Spinal cord (tissue), 10 donors: ENCODE measurements around the gene GH2. TPM values are rescaled to one million over a fixed set of nuclear protein-coding genes. Genes with fewer than 3 reads are reported as not detected.
"Not testable (repeated sequence)": the region's sequence is repeated elsewhere in the genome, so short reads cannot be mapped to it uniquely, and the experiment has no call there.

Experiments used
- DNase-seq, 6 donors: peaks; one replicate each; pipeline versions ENCODE4 v3.0.0 to v3.0.0-alpha.2; 2013 to 2015; ENCODE audit warnings: low spot score in 6 of 6, low read depth in 4 of 6
- H3K27ac ChIP-seq: one replicate; pipeline ENCODE4 v1.5.1; 2013; ENCODE audit warnings: low read depth, low read length, control low read depth
- H3K27me3 ChIP-seq: one replicate; pipeline ENCODE4 v1.6.1; 2013; ENCODE audit warnings: low read length; ENCODE audit not compliant: control insufficient read depth, insufficient read depth
- H3K36me3 ChIP-seq: one replicate; pipeline ENCODE4 v1.6.1; 2013; ENCODE audit warnings: low read length; ENCODE audit not compliant: control insufficient read depth, insufficient read depth
- H3K4me1 ChIP-seq: one replicate; pipeline ENCODE4 v1.6.1; 2013; ENCODE audit warnings: low read length; ENCODE audit not compliant: control insufficient read depth, insufficient read depth
- H3K4me3 ChIP-seq: one replicate; pipeline ENCODE4 v1.5.1; 2013; ENCODE audit warnings: low read depth, low read length, control low read depth
- H3K9me3 ChIP-seq: one replicate; pipeline ENCODE4 v1.6.1; 2013; ENCODE audit warnings: low read length; ENCODE audit not compliant: control insufficient read depth, insufficient read depth
- WGBS: methylation state at CpG from one replicate; pipeline ENCODE4 v1.1.5; 2013; ENCODE audit warnings: missing lambda C conversion rate; ENCODE audit not compliant: insufficient coverage; 5-methylcytosine and 5-hydroxymethylcytosine counted together
- polyA plus RNA-seq, 2 donors: library from polyadenylated mRNA; unstranded; fragments of 120-200 nt; gene quantifications; one replicate each; pipeline ENCODE4 v1.2.1, GENCODE V29; 2013; ENCODE audit not compliant: insufficient read length in 2 of 2
- total RNA-seq, 2 donors: library from RNA; depleted of rRNA in 1 of 2; stranded (reverse); fragments of 120-200 nt in 1 of 2; fragments of >200 nt in 1 of 2; gene quantifications; one replicate each; pipeline versions ENCODE4 v1.2.3 to v1.2.4, GENCODE V29; 2013 to 2014
- donor health status: healthy.

The GH2 gene
- total and polyA plus RNA-seq, 4 donors = 0.44 TPM; not detected in 3

- WGBS = 95% methylated on average over 7 of the region's 7 CpGs
- no peak overlapping the region for H3K4me3 ChIP-seq
- H3K36me3 ChIP-seq = no peaks in the 10 kb centered on the region
- no peaks in the 10 kb centered on the region for H3K9me3 ChIP-seq
- no peak for DNase-seq
- H3K27me3 ChIP-seq = peaks cover 3% of the 10 kb centered on the region
- no peaks in the 10 kb centered on the region for H3K4me1 ChIP-seq
- no peak overlapping the region for H3K27ac ChIP-seq
Measured at GRCh38 chr17:63914471-63914870, 32.7 kb upstream of the GH2 start.

GRCh38 chr17:63911657-63912100 lies 29.9 kb upstream of the GH2 start:
- peak in 3 of 6 donors; percentile 5 to 61 (median 30) for DNase-seq
- Histone ChIP-seq H3K9me3 (no peaks in the 10 kb centered on the region), H3K4me3 (no peak overlapping the region), H3K27ac (no peak overlapping the region), H3K27me3 (no peaks in the 10 kb centered on the region), H3K36me3 (no peaks in the 10 kb centered on the region), H3K4me1 (no peaks in the 10 kb centered on the region)
- WGBS = 51% methylated on average over 5 of the region's 8 CpGs

- H3K27me3 ChIP-seq = no peaks in the 10 kb centered on the region
- 70% methylated on average over 12 of the region's 15 CpGs for WGBS
- DNase-seq = no peak
Measured at GRCh38 chr17:63911041-63911635, 29.4 kb upstream of the GH2 start, which contains the start of gene CSHL1. Gene CSHL1, minus strand, starts transcription at chr17:63911258. Its CDS starts 62 bp downstream, at chr17:63911196.

GRCh38 chr17:63910096-63910495 lies 28.4 kb upstream of the GH2 start:
- no peak for DNase-seq
- Histone ChIP-seq H3K9me3 (no peaks in the 10 kb centered on the region), H3K27ac (no peak overlapping the region), H3K4me3 (no peak overlapping the region), H3K36me3 (no peaks in the 10 kb centered on the region), H3K27me3 (no peaks in the 10 kb centered on the region), H3K4me1 (no peaks in the 10 kb centered on the region)
- 86% methylated on average over 9 of the region's 14 CpGs for WGBS

More at GRCh38 chr17:63911041-63911635, 29.4 kb upstream of the GH2 start, which contains the start of gene CSHL1:
- Histone ChIP-seq H3K9me3 (no peaks in the 10 kb centered on the region), H3K4me1 (no peaks in the 10 kb centered on the region), H3K36me3 (no peaks in the 10 kb centered on the region), H3K27ac (no peak within 1 kb of the TSS), H3K4me3 (no peak within 1 kb of the TSS)

GRCh38 chr17:63909586-63909985 lies 27.8 kb upstream of the GH2 start:
- H3K27me3 ChIP-seq, H3K36me3 ChIP-seq, H3K9me3 ChIP-seq, H3K27ac ChIP-seq, H3K4me3 ChIP-seq, H3K4me1 ChIP-seq, DNase-seq: not testable (repeated sequence)
- WGBS = 90% methylated on average over 8 of the region's 10 CpGs

GRCh38 chr17:63907161-63907778 lies 25.5 kb upstream of the GH2 start:
- H3K4me1 ChIP-seq, H3K27ac ChIP-seq, H3K27me3 ChIP-seq, DNase-seq, H3K9me3 ChIP-seq, H3K4me3 ChIP-seq, H3K36me3 ChIP-seq: not testable (repeated sequence)
- 78% methylated on average over 2 of the region's 12 CpGs for WGBS

- not testable (repeated sequence) for H3K4me3 ChIP-seq, H3K36me3 ChIP-seq, H3K27me3 ChIP-seq, H3K9me3 ChIP-seq, DNase-seq, H3K4me1 ChIP-seq, H3K27ac ChIP-seq
- WGBS = 100% methylated on average over 4 of the region's 8 CpGs
Measured at GRCh38 chr17:63904796-63905195, 23.1 kb upstream of the GH2 start.

- not testable (repeated sequence) for DNase-seq, H3K36me3 ChIP-seq, H3K9me3 ChIP-seq, H3K4me1 ChIP-seq, H3K27ac ChIP-seq, H3K27me3 ChIP-seq, H3K4me3 ChIP-seq
- 55% methylated on average over 2 of the region's 5 CpGs for WGBS
Measured at GRCh38 chr17:63903787-63904201, 22.1 kb upstream of the GH2 start.

GRCh38 chr17:63901971-63902370 lies 20.2 kb upstream of the GH2 start:
- not testable (repeated sequence) for H3K9me3 ChIP-seq, H3K4me3 ChIP-seq, H3K27me3 ChIP-seq, H3K4me1 ChIP-seq, H3K27ac ChIP-seq, H3K36me3 ChIP-seq
- 79% methylated on average over 2 of the region's 2 CpGs for WGBS
- peak in 1 of 6 donors; percentile 11 for DNase-seq
